Measurements from ENCODE around the gene PCDH9. TPM values are rescaled to one million over a fixed set of nuclear protein-coding genes. Genes with fewer than 3 reads are reported as not detected.

The PCDH9 gene
- total and polyA plus RNA-seq, 2 of the 13 experiments (the other 11 are each of a cell fraction or from before 2014, with no cell fraction given) = 0.09 TPM; not detected in 1

GRCh38 chr13:66553391-66553790 is 676.7 kb downstream of the PCDH9 start:
- 7% methylated on average over 2 of the region's 2 CpGs for WGBS (ENCODE audit: low lambda C conversion rate)
- Histone ChIP-seq H3K4me3 (replicated peaks in 1 of 3; ENCODE audit: insufficient read depth in 1 of 3, low read depth in 2 of 3, low read length in 3 of 3) (no peak overlapping the region), H3K79me2 (ENCODE audit: insufficient read depth, low read length) (no peaks in the 10 kb centered on the region), H3K4me1 (ENCODE audit: insufficient read depth, low read length) (no peaks in the 10 kb centered on the region), H3K9me3 (ENCODE audit: low read length) (no peaks in the 10 kb centered on the region), H4K20me1 (ENCODE audit: insufficient read depth, low read length) (no peaks in the 10 kb centered on the region), H3K4me2 (ENCODE audit: low read depth, low read length) (no peak overlapping the region), H3K27ac (ENCODE audit: extremely low read length, insufficient read depth, low read length) (no peak overlapping the region), H3K36me3 (replicated peaks in 1 of 2; ENCODE audit: control insufficient read depth in 1 of 2, insufficient read depth in 2 of 2, low read length in 2 of 2) (no peaks in the 10 kb centered on the region), H3K9ac (ENCODE audit: insufficient read depth, low read depth, low read length) (no peak overlapping the region), H2AFZ (ENCODE audit: low read length) (no peak overlapping the region), H3K27me3 (ENCODE audit: control insufficient read depth in 1 of 2, insufficient read depth in 2 of 2, low read length in 2 of 2) (no peaks in the 10 kb centered on the region)
- FAIRE-seq = no peak
- TF ChIP-seq FOXK1 (CRISPR knock-in tag; IDR thresholded peaks at IDR 0.05; ENCODE audit: borderline replicate concordance, low read depth) (no peak), SPEN (CRISPR knock-in tag; IDR thresholded peaks at IDR 0.05; ENCODE audit: low read depth) (no peak), SMAD9 (CRISPR knock-in tag; IDR thresholded peaks at IDR 0.05) (no peak), BRD4 (CRISPR knock-in tag; IDR thresholded peaks at IDR 0.05) (no peak), ZNF652 (CRISPR knock-in tag; IDR thresholded peaks at IDR 0.05; ENCODE audit: borderline replicate concordance, low read depth) (no peak)
- TF ChIP-seq, protein P1, sequence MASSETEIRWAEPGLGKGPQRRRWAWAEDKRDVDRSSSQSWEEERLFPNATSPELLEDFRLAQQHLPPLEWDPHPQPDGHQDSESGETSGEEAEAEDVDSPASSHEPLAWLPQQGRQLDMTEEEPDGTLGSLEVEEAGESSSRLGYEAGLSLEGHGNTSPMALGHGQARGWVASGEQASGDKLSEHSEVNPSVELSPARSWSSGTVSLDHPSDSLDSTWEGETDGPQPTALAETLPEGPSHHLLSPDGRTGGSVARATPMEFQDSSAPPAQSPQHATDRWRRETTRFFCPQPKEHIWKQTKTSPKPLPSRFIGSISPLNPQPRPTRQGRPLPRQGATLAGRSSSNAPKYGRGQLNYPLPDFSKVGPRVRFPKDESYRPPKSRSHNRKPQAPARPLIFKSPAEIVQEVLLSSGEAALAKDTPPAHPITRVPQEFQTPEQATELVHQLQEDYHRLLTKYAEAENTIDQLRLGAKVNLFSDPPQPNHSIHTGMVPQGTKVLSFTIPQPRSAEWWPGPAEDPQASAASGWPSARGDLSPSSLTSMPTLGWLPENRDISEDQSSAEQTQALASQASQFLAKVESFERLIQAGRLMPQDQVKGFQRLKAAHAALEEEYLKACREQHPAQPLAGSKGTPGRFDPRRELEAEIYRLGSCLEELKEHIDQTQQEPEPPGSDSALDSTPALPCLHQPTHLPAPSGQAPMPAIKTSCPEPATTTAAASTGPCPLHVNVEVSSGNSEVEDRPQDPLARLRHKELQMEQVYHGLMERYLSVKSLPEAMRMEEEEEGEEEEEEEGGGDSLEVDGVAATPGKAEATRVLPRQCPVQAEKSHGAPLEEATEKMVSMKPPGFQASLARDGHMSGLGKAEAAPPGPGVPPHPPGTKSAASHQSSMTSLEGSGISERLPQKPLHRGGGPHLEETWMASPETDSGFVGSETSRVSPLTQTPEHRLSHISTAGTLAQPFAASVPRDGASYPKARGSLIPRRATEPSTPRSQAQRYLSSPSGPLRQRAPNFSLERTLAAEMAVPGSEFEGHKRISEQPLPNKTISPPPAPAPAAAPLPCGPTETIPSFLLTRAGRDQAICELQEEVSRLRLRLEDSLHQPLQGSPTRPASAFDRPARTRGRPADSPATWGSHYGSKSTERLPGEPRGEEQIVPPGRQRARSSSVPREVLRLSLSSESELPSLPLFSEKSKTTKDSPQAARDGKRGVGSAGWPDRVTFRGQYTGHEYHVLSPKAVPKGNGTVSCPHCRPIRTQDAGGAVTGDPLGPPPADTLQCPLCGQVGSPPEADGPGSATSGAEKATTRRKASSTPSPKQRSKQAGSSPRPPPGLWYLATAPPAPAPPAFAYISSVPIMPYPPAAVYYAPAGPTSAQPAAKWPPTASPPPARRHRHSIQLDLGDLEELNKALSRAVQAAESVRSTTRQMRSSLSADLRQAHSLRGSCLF (CRISPR knock-in tag; IDR thresholded peaks at IDR 0.05; ENCODE audit: borderline replicate concordance) = no peak
- TF ChIP-seq, protein P2, sequence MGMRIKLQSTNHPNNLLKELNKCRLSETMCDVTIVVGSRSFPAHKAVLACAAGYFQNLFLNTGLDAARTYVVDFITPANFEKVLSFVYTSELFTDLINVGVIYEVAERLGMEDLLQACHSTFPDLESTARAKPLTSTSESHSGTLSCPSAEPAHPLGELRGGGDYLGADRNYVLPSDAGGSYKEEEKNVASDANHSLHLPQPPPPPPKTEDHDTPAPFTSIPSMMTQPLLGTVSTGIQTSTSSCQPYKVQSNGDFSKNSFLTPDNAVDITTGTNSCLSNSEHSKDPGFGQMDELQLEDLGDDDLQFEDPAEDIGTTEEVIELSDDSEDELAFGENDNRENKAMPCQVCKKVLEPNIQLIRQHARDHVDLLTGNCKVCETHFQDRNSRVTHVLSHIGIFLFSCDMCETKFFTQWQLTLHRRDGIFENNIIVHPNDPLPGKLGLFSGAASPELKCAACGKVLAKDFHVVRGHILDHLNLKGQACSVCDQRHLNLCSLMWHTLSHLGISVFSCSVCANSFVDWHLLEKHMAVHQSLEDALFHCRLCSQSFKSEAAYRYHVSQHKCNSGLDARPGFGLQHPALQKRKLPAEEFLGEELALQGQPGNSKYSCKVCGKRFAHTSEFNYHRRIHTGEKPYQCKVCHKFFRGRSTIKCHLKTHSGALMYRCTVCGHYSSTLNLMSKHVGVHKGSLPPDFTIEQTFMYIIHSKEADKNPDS (CRISPR knock-in tag; IDR thresholded peaks at IDR 0.05) = no peak
- ChIA-PET POLR2A (no interaction called here), CTCF (ENCODE audit: low intra/inter-chr PET ratio, low total read pairs) (no interaction called here)
- ATAC-seq = no peak
- in situ Hi-C loops (cut with HindIII; ENCODE audit: extremely low pct_ligation_motif_present, low pct_unique_long_range_greater_than_20kb) (no loop called here), intact Hi-C loops (cut with micrococcal nuclease; ENCODE audit: unreplicated experiment) (no loop called here)
- no TSS peak for BruUV-seq (replicated peaks)
- no peak for DNase-seq (ENCODE audit: low spot score)
